ENCODE measurements around the gene RERE.

RERE gene

DNA sequence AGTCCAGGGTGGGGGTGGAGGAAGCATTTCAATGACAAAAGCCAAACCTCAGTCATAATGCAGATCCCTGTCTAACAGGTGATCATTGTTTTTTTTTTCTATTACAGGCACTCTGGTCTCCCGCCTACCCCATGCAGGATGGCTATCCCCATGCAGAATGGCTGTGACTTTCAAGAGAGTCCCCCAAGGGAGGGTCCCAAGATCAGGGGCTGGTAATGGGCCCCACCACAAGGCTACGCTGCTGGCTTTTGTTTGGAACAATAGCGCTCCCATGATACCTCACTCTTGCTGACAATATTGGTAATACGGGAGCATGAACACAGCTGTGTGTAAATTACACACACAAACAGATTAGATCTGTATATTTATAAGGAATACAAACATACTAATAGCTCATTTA lies 380.1 kb downstream of the RERE start:
- DNase-seq: no peak

- no peak for DNase-seq
Observed at GRCh38 chr1:8435569-8436071, 381.8 kb downstream of the RERE start.

- DNase-seq: no peak
Observed at GRCh38 chr1:8434101-8434500, 383.3 kb downstream of the RERE start.

DNA sequence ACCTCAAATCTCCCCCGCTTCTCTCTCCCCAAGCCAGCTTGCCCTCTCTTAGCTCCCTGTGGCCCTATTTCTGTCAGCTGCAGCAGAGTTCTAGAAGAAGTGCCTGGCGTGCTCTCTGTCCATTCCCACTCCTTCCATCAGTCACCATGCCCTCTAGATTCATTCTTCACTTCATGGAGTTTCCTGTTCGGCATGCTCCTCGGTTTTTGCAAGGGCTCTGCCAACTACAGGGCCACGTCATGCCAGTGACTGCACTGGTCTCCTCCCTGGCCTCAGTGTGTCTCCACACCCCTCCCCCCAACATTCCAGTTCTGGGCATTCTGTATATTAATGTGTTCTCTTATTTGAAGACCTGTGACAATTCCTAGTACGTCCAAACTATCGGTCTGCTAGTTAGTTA lies 385.7 kb downstream of the RERE start:
- no peak for DNase-seq

GRCh38 chr1:8431019-8431418 lies 386.4 kb downstream of the RERE start:
- no peak for DNase-seq

GRCh38 chr1:8430476-8430875 lies 387.0 kb downstream of the RERE start:
- no peak for DNase-seq

GRCh38 chr1:8429549-8430110 lies 387.8 kb downstream of the RERE start:
- no peak for DNase-seq

DNA sequence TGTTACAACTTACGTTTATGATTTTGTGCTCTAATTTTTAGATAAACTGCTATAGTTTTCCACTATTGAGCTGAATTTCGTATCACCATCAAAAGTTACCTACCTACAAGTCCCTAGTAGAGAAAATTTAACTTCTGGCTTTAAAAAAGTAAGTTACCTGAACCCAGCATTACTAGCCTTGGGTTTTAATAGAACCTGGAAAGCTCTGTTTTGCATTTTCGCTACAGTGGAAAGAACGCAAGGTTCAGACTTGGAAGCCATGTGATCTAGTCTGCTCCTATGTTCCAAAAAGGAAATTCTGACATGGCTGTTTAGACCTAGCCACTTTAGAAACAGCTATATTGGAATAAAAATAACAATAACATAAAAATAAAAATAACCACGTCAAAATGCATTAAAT lies 389.0 kb downstream of the RERE start:
- DNase-seq: no peak

DNA sequence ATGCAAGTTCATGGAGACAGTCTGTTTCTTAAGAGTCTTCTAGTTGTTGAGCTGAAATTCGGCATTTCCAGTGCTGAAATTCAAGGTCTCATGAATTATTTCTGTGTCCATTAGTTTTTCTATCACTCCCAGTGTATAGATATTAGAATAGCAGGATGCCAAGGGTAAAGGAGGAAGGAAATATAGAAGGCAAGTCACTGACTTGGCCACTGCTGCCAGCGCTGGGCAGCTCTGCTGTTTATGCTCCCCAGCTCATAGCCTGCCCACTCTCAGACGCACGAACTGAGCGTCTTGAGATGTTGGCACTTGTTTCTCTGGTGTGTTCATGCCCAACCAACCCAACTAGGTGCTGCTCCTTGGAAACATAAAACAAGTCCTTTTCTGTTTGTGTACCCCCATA lies 389.5 kb downstream of the RERE start:
- DNase-seq: no peak

- no peak for DNase-seq
Observed at GRCh38 chr1:8427493-8427892, 389.9 kb downstream of the RERE start.

DNA sequence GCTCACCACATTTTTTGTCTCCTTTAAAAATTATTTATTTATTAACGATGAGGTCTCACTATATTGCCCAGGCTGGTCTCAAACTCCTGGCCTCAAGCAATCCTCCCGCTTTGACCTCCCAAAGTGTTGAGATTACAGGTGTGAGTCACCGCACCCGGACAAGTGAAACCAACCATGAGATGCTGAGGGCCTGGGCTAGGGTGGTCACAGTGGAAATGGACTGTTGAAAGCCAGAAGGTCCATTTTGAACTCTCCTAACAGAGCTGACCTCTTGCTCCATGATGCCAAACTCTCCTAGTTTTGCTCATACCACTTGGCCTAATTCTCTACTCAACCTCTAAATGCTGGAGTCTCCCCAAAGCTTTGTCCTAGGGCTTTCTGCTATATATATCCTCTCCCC lies 390.4 kb downstream of the RERE start:
- no peak for DNase-seq

GRCh38 chr1:8425781-8426161 lies 391.7 kb downstream of the RERE start:
- DNase-seq: no peak

GRCh38 chr1:8425150-8425780 lies 392.2 kb downstream of the RERE start:
- no peak for DNase-seq

DNA sequence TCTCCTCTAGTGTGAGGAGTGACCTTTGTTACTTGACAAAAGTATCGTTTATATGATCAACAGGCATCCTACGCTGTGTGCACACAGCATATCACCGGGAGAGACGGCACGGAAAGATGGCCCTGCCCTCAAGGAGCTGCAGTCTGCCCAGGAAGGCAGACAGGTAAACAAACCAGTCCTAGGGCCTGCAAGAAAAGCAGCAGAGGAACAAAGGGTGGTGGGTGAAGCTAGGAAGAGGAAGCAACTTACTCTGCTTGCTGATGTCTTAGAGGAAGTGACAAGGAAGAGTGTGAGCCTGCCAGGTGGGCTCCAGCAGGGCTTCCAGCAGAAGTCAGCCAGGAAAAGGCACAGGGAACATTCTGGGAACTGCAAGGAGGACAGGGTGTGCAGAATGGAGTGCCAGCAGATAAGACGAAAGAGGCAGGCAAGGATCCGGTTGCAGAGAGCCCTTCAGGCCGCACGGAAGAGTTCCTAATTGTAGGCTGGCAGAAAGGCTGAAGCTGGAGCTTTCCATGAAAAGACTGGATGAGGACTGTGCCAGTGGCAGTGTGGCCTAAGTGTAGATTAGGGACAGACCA lies 392.8 kb downstream of the RERE start:
- DNase-seq: no peak

- no peak for DNase-seq
Observed at GRCh38 chr1:8423692-8424538, 393.5 kb downstream of the RERE start.

GRCh38 chr1:8423269-8423691 lies 394.2 kb downstream of the RERE start:
- DNase-seq: no peak

GRCh38 chr1:8422510-8423268 lies 394.8 kb downstream of the RERE start:
- DNase-seq: no peak

- DNase-seq: no peak
Observed at GRCh38 chr1:8421721-8422120, 395.7 kb downstream of the RERE start.

GRCh38 chr1:8420318-8420717 lies 397.1 kb downstream of the RERE start:
- DNase-seq: no peak

GRCh38 chr1:8419861-8420260 lies 397.6 kb downstream of the RERE start:
- DNase-seq: no peak

GRCh38 chr1:8419172-8419571 lies 398.3 kb downstream of the RERE start:
- no peak for DNase-seq

DNA sequence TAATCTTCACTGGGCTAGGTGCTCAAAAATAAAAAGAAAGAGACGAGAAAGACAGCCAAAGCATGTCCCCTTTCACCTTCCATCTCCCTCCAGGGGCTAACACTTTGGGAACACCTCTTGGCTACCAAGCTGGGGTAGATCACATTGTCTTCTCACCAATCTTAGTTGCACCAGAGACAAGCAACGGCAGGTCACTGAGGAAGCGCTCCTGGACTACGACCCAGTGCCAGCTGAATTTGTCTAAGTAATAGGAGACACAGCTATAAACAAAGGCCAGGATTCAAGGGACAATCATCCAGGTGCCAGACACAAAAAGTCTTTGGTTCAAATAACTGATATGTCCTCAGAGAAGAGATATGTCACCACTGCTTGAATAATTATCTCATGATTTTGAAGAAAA lies 399.1 kb downstream of the RERE start:
- DNase-seq: no peak

DNA sequence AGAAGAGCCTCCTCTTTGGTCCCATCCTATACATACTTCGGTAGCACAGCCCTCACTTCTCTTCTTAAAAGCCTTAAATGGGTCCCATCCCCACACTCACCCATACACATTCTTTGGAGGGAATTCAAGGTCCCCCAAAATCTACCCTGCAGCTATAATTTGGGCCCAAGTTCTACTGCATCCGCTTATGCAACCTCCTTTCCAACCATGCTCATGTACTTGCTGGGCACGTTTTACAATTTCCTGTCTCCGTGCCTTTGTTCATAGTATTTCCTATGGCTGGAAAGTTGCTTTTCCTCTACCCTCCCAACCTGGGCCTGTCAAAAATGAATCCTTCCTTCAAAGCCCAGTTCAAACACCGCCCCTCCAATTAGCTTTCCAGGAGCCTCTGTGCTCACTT lies 399.8 kb downstream of the RERE start:
- no peak for DNase-seq

Data from cortex of kidney (tissue), 1 donor.